IMR-90 (cell line): Measurements from ENCODE around the gene ACTR5. TPM values are rescaled to one million over a fixed set of nuclear protein-coding genes. Genes with fewer than 3 reads are reported as not detected.

Experiments used
- ATAC-seq: fragments of 200-7000 bp; cut with Tn5 transposase; 2 replicates; pipeline ENCODE4 v1.9.1; 2020; ENCODE audit warnings: low read depth, mild to moderate bottlenecking, moderate library complexity
- BruUV-seq: library from RNA; stranded (reverse); fragments of 400-500 nt; replicated peaks from 2 replicates; lab custom pipeline; 2021; lab: Mats Ljungman, UMichigan
- CTCF ChIA-PET: fragments of 300-600 bp; formaldehyde crosslinking; extraction: SDS; loops from one replicate; lab custom pipeline; 2021; ENCODE audit warnings: antibody characterized with exemption; lab: Yijun Ruan, JAX
- POLR2A ChIA-PET: fragments of 300-600 bp; sonication (Branson Sonifier 250); formaldehyde crosslinking; loops from one replicate; lab custom pipeline; 2022; ENCODE audit warnings: antibody characterized with exemption; ENCODE audit not compliant: unreplicated experiment; lab: Charles Lee
- DNase-seq: peaks from one replicate; pipeline ENCODE4 v3.0.0; 2013
- H2AFZ ChIP-seq: replicated peaks from 2 replicates; pipeline ENCODE3; 2013; ENCODE audit warnings: low read length, mild to moderate bottlenecking; ENCODE audit not compliant: poor library complexity
- H2AK5ac ChIP-seq: 2 replicates; pipeline ENCODE4 v1.6.1; 2013; ENCODE audit warnings: low read depth, low read length, inconsistent platforms
- H2AK9ac ChIP-seq: replicated peaks from 2 replicates; pipeline ENCODE3; 2013; ENCODE audit warnings: mild to moderate bottlenecking, low read depth, low read length, moderate library complexity; ENCODE audit not compliant: poor library complexity
- H2BK120ac ChIP-seq: 2 replicates; pipeline ENCODE4 v1.6.1; 2013; ENCODE audit warnings: low read depth, low read length, inconsistent platforms
- H2BK15ac ChIP-seq: 3 replicates; pipeline ENCODE4 v1.6.1; 2013; ENCODE audit warnings: low read depth, low read length, inconsistent platforms
- H2BK20ac ChIP-seq: 2 replicates; pipeline ENCODE4 v1.6.1; 2013; ENCODE audit warnings: low read depth, mild to moderate bottlenecking, inconsistent platforms, low read length, moderate library complexity
- H2BK5ac ChIP-seq: 2 replicates; pipeline ENCODE4 v1.6.1; 2013; ENCODE audit warnings: mild to moderate bottlenecking, low read depth, low read length, inconsistent platforms; ENCODE audit not compliant: poor library complexity, severe bottlenecking
- H3K14ac ChIP-seq: replicated peaks from 2 replicates; pipeline ENCODE4 v1.6.1; 2013; ENCODE audit warnings: low read depth, low read length, inconsistent platforms
- H3K18ac ChIP-seq: 2 replicates; pipeline ENCODE4 v1.6.1; 2013; ENCODE audit warnings: low read depth, low read length, control low read depth
- H3K23ac ChIP-seq: 2 replicates; pipeline ENCODE4 v1.6.1; 2013; ENCODE audit warnings: low read depth, low read length, inconsistent platforms
- H3K27ac ChIP-seq: 2 replicates; pipeline ENCODE4 v1.5.1; 2013; ENCODE audit warnings: mild to moderate bottlenecking, control low read depth, low read length; ENCODE audit not compliant: insufficient read depth
- H3K27me3 ChIP-seq: 2 replicates; pipeline ENCODE4 v1.6.1; 2013; ENCODE audit warnings: low read length; ENCODE audit not compliant: control insufficient read depth, insufficient read depth
- H3K36me3 ChIP-seq: 2 replicates; pipeline ENCODE4 v1.6.1; 2013; ENCODE audit warnings: low read length, mixed read lengths; ENCODE audit not compliant: control insufficient read depth, insufficient read depth
- H3K4ac ChIP-seq: 2 replicates; pipeline ENCODE4 v1.6.1; 2013; ENCODE audit warnings: low read depth, low read length, inconsistent platforms
- H3K4me1 ChIP-seq: 2 replicates; pipeline ENCODE4 v1.6.1; 2013; ENCODE audit warnings: low read length, mixed read lengths; ENCODE audit not compliant: control insufficient read depth, insufficient read depth
- H3K4me2 ChIP-seq: 2 replicates; pipeline ENCODE4 v1.6.1; 2013; ENCODE audit warnings: low read depth, mild to moderate bottlenecking, control low read depth, low read length, moderate library complexity
- H3K4me3 ChIP-seq: 2 replicates; pipeline ENCODE4 v1.5.1; 2013; ENCODE audit warnings: low read depth, mild to moderate bottlenecking, control low read depth, low read length, moderate library complexity; ENCODE audit not compliant: insufficient read depth
- H3K56ac ChIP-seq: 2 replicates; pipeline ENCODE4 v1.6.1; 2013; ENCODE audit warnings: low read length, inconsistent platforms; ENCODE audit not compliant: insufficient read depth; ENCODE audit errors: extremely low read depth
- H3K79me1 ChIP-seq, 2 experiments: 2 replicates each; pipeline ENCODE4 v1.6.1; 2013; ENCODE audit warnings: low read length in 2 of 2, inconsistent platforms in 1 of 2, low read depth in 1 of 2
- H3K9ac ChIP-seq: 2 replicates; pipeline ENCODE4 v1.6.1; 2013; ENCODE audit warnings: low read depth, low read length, control low read depth
- H3K9me1 ChIP-seq: 2 replicates; pipeline ENCODE4 v1.6.1; 2013; ENCODE audit warnings: low read length, inconsistent platforms; ENCODE audit not compliant: insufficient read depth
- H3K9me3 ChIP-seq: 2 replicates; pipeline ENCODE4 v1.6.1; 2013; ENCODE audit warnings: low read length; ENCODE audit not compliant: control insufficient read depth, insufficient read depth
- H4K20me1 ChIP-seq: 2 replicates; pipeline ENCODE4 v1.6.1; 2013; ENCODE audit warnings: low read length, inconsistent platforms; ENCODE audit not compliant: insufficient read depth
- H4K5ac ChIP-seq: 2 replicates; pipeline ENCODE4 v1.6.1; 2013; ENCODE audit warnings: mild to moderate bottlenecking, low read depth, low read length, control low read depth
- H4K8ac ChIP-seq, 2 experiments: 2 replicates each; pipeline ENCODE4 v1.6.1; 2013; ENCODE audit warnings: low read depth in 2 of 2, low read length in 2 of 2, control low read depth in 1 of 2, inconsistent platforms in 1 of 2
- H4K91ac ChIP-seq: 2 replicates; pipeline ENCODE4 v1.6.1; 2013; ENCODE audit warnings: low read depth, low read length, inconsistent platforms; ENCODE audit not compliant: insufficient read depth
- BHLHE40 ChIP-seq: fragments of 150-350 bp; IDR thresholded peaks from 2 replicates; pipeline ENCODE4 v1.6.1; 2016; ENCODE audit warnings: mild to moderate bottlenecking, low read depth, low read length
- CEBPB ChIP-seq: IDR thresholded peaks from 2 replicates; pipeline ENCODE4 v1.6.1; 2012; ENCODE audit warnings: low read depth, low read length, improper control_type of control experiment
- CHD1 ChIP-seq: IDR thresholded peaks from 2 replicates; pipeline ENCODE4 v1.6.1; 2012; ENCODE audit warnings: low read depth, low read length, improper control_type of control experiment
- FOS ChIP-seq: fragments of 150-350 bp; IDR thresholded peaks from 2 replicates; pipeline ENCODE4 v1.6.1; 2016; ENCODE audit warnings: low read depth, low read length
- MAFK ChIP-seq: IDR thresholded peaks from 2 replicates; pipeline ENCODE4 v1.6.1; 2012; ENCODE audit warnings: low read depth, low read length, improper control_type of control experiment
- MAZ ChIP-seq: IDR thresholded peaks from 2 replicates; pipeline ENCODE4 v1.6.1; 2012; ENCODE audit warnings: low read depth, mild to moderate bottlenecking, low read length, improper control_type of control experiment, moderate library complexity, borderline replicate concordance
- MXI1 ChIP-seq: IDR thresholded peaks from 2 replicates; pipeline ENCODE4 v1.6.1; 2012; ENCODE audit warnings: low read depth, mild to moderate bottlenecking, low read length, moderate library complexity, borderline replicate concordance
- NFE2L2 ChIP-seq: fragments of 150-350 bp; IDR thresholded peaks from 2 replicates; pipeline ENCODE4 v1.6.1; 2016; ENCODE audit warnings: low read depth, mild to moderate bottlenecking, low read length
- POLR2A ChIP-seq: IDR thresholded peaks from 2 replicates; pipeline ENCODE4 v1.6.1; 2012; ENCODE audit warnings: mild to moderate bottlenecking, low read depth, low read length
- RCOR1 ChIP-seq: IDR thresholded peaks from 2 replicates; pipeline ENCODE4 v1.6.1; 2012; ENCODE audit warnings: mild to moderate bottlenecking, low read length, improper control_type of control experiment; ENCODE audit not compliant: insufficient replicate concordance
- RFX5 ChIP-seq: IDR thresholded peaks from 2 replicates; pipeline ENCODE4 v1.8.0; 2012; ENCODE audit warnings: low read depth, mild to moderate bottlenecking, low read length, moderate library complexity
- SMC3 ChIP-seq: fragments of 150-350 bp; IDR thresholded peaks from 2 replicates; pipeline ENCODE4 v1.6.1; 2016; ENCODE audit warnings: low read depth, mild to moderate bottlenecking, antibody characterized with exemption, low read length, moderate library complexity
- WGBS, 2 experiments: methylation state at CpG; one replicate each; pipeline versions ENCODE4 v1.1.5 to v1.1.7; 2013; ENCODE audit warnings: missing lambda C conversion rate in 2 of 2; ENCODE audit not compliant: insufficient read length in 1 of 2; ENCODE audit errors: extremely low coverage in 2 of 2; 5-methylcytosine and 5-hydroxymethylcytosine counted together
- dilution Hi-C: fragments of 300-500 bp; cut with HindIII; formaldehyde crosslinking; loops from one replicate; pipeline ENCODE4 v1.14.3; 2018; ENCODE audit warnings: low sequenced_read_pairs; ENCODE audit not compliant: unreplicated experiment
- in situ Hi-C: fragments of 300-500 bp; cut with MboI; formaldehyde crosslinking; loops from 3 replicates; pipeline ENCODE4 v1.14.3; 2019; ENCODE audit warnings: low sequenced_read_pairs, inconsistent platforms, mixed read lengths
- intact Hi-C: fragments of 100-400 bp; cut with micrococcal nuclease; formaldehyde crosslinking; loops from 2 replicates; pipeline ENCODE4 v1.10.0; 2022
- polyA plus RNA-seq, 3 experiments: library from polyadenylated mRNA; depleted of rRNA; stranded (reverse); fragments of >200 nt; gene quantifications; 2 replicates each; pipeline ENCODE4 v1.2.3, GENCODE V29; 2012; ENCODE audit warnings: low replicate concordance in 1 of 3
- total RNA-seq: library from RNA; depleted of rRNA; stranded (reverse); fragments of >200 nt; gene quantifications from 2 replicates; pipeline ENCODE4 v1.2.3, GENCODE V29; 2012
- TF ChIP-seq, protein P1 (sequence below): conservative IDR thresholded peaks from 2 replicates; pipeline ENCODE4 v1.5.1; 2012; ENCODE audit warnings: mild to moderate bottlenecking, low read depth, low read length, improper control_type of control experiment
- TF ChIP-seq, protein P2 (sequence below): fragments of 150-350 bp; IDR thresholded peaks from 2 replicates; pipeline ENCODE4 v1.6.1; 2017; ENCODE audit warnings: mild to moderate bottlenecking, antibody characterized with exemption, low read length, low read depth
- TF ChIP-seq, protein P3 (sequence below): fragments of 150-350 bp; IDR thresholded peaks from 2 replicates; pipeline ENCODE4 v1.6.1; 2016; ENCODE audit warnings: low read depth, mild to moderate bottlenecking, low read length, moderate library complexity, borderline replicate concordance

ACTR5 gene
- total and polyA plus RNA-seq, 2 of the 4 experiments (the other 2 are of a cell fraction): 5.9 to 6.6 TPM

DNA sequence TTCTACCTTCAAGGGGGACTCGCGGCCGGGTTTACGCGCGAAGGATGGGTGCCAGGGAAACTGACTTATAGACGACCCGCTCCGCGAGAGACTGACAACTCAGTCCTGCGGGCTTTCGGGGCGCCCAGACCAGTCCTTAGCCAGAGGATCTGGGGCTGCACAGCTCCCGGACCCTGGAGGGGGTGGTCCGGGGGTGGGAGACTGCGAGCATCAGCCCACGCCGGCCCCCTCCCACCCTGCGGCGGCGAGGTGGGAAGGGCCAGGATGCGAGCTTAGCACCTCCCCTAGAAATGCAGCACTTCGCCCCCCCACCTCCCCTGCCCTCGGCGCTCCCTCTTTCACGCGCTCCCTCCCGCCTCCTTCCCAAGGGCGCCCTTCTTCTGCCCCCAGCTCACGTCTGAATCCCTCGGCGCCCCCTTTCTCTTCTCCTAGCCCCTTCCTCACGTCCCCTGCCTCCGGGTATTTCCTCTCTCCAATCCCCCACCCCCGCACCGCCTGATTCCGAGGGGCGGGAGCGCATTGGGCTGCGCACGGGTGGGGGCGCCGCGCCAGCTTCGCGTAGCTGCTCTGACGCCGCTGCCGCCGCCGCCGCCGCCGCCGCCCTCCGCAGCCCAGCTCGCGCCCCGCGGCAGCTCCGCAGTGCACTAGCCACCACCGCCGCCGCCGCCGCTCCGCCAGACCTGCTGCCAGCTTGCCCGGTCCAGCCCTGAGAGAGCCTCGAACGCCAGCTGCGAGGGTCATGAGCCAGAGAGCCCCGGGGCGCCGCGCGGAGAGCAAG, 24.2 kb upstream of the ACTR5 start, which contains the start of gene SLC32A1:
Gene SLC32A1, plus strand, starts transcription at position 639 of the 778 bp plus-strand sequence. CDS start 239 bp downstream, outside the sequence.
- Histone ChIP-seq H3K4me2 (no peak within 1 kb of the TSS), H4K8ac (no peak within 1 kb of the TSS), H3K9ac (no peak within 1 kb of the TSS), H3K23ac (no peak within 1 kb of the TSS), H2BK15ac (no peak within 1 kb of the TSS), H3K56ac (no peak within 1 kb of the TSS), H3K14ac (no peak within 1 kb of the TSS), H4K5ac (no peak within 1 kb of the TSS), H4K91ac (no peak within 1 kb of the TSS), H2BK120ac (no peak within 1 kb of the TSS), H3K79me1 (no peaks in the 10 kb centered on the region), H3K4me3 (no peak within 1 kb of the TSS), H3K27ac (no peak within 1 kb of the TSS), H3K18ac (no peak within 1 kb of the TSS), H2BK20ac (no peak within 1 kb of the TSS), H3K27me3 (peaks cover 91% of the 10 kb centered on the region), H3K9me3 (peaks cover 8% of the 10 kb centered on the region; the same call in 1 of the 2 replicates), H3K4me1 (no peaks in the 10 kb centered on the region; the same call in 1 of the 2 replicates), H3K4ac (no peak within 1 kb of the TSS), H2AFZ (no peak within 1 kb of the TSS), H3K36me3 (no peaks in the 10 kb centered on the region), H4K20me1 (peaks cover 6% of the 10 kb centered on the region), H2BK5ac (no peak within 1 kb of the TSS), H2AK9ac (no peak within 1 kb of the TSS), H3K9me1 (no peaks in the 10 kb centered on the region), H2AK5ac (no peak within 1 kb of the TSS)
- dilution Hi-C loops: no loop called here
- no peak for DNase-seq
- intact Hi-C loops: no loop called here
- no TSS peak for BruUV-seq
- ChIA-PET POLR2A (interaction anchor here (0.7 kb wide), 1 partner anchor 15 kb away, joined by 4 read pairs; no protein-coding TSS in a partner anchor), CTCF (no interaction called here)
- ATAC-seq: no peak
- 2% methylated on average over 57 of the region's 76 CpGs; no CpG with 5 or more reads in 1 of the 2 experiments for WGBS, 2 experiments
- in situ Hi-C loops: no loop called here
- TF ChIP-seq RFX5 (no peak), MAZ (no peak), RCOR1 (no peak), CHD1 (no peak), SMC3 (no peak), FOS (no peak), CEBPB (no peak), MAFK (no peak), BHLHE40 (no peak), NFE2L2 (no peak), POLR2A (no peak), MXI1 (no peak)
- TF ChIP-seq, protein P1, sequence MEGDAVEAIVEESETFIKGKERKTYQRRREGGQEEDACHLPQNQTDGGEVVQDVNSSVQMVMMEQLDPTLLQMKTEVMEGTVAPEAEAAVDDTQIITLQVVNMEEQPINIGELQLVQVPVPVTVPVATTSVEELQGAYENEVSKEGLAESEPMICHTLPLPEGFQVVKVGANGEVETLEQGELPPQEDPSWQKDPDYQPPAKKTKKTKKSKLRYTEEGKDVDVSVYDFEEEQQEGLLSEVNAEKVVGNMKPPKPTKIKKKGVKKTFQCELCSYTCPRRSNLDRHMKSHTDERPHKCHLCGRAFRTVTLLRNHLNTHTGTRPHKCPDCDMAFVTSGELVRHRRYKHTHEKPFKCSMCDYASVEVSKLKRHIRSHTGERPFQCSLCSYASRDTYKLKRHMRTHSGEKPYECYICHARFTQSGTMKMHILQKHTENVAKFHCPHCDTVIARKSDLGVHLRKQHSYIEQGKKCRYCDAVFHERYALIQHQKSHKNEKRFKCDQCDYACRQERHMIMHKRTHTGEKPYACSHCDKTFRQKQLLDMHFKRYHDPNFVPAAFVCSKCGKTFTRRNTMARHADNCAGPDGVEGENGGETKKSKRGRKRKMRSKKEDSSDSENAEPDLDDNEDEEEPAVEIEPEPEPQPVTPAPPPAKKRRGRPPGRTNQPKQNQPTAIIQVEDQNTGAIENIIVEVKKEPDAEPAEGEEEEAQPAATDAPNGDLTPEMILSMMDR: no peak
- TF ChIP-seq, protein P2, sequence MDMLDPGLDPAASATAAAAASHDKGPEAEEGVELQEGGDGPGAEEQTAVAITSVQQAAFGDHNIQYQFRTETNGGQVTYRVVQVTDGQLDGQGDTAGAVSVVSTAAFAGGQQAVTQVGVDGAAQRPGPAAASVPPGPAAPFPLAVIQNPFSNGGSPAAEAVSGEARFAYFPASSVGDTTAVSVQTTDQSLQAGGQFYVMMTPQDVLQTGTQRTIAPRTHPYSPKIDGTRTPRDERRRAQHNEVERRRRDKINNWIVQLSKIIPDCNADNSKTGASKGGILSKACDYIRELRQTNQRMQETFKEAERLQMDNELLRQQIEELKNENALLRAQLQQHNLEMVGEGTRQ: no peak
- TF ChIP-seq, protein P3, sequence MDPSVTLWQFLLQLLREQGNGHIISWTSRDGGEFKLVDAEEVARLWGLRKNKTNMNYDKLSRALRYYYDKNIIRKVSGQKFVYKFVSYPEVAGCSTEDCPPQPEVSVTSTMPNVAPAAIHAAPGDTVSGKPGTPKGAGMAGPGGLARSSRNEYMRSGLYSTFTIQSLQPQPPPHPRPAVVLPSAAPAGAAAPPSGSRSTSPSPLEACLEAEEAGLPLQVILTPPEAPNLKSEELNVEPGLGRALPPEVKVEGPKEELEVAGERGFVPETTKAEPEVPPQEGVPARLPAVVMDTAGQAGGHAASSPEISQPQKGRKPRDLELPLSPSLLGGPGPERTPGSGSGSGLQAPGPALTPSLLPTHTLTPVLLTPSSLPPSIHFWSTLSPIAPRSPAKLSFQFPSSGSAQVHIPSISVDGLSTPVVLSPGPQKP: no peak
